Measurements from ENCODE around the gene PCDHA12.

DNA sequence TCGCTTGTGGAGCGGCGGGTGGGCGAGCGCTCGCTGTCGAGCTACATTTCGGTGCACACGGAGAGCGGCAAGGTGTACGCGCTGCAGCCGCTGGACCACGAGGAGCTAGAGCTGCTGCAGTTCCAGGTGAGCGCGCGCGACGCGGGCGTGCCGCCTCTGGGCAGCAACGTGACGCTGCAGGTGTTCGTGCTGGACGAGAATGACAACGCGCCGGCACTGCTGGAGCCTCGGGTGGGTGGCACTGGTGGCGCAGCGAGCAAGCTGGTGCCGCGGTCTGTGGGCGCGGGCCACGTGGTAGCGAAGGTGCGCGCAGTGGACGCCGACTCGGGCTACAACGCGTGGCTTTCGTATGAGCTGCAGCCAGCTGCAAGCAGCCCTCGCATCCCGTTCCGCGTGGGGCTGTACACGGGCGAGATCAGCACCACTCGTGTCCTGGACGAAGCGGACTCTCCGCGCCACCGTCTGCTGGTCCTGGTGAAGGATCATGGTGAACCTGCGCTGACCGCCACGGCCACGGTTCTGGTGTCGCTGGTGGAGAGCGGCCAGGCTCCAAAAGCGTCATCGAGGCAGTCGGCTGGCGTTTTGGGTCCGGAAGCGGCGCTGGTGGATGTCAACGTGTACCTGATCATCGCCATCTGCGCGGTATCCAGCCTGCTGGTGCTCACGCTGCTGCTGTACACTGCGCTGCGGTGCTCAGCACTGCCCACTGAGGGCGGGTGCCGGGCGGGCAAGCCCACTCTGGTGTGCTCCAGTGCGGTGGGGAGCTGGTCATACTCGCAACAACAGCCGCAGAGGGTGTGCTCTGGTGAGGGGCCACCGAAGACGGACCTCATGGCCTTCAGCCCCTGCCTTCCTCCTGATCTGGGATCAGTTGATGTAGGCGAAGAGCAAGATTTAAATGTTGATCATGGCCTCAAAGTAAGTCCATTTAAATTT, 32.0 kb upstream of the PCDHA12 start:
- no peak for TF ChIP-seq TAF1 (IDR thresholded peaks at IDR 0.05; ENCODE audit: low read depth)
- no peak for TF ChIP-seq SMC3 (conservative IDR thresholded peaks at IDR 0.05; ENCODE audit: poor library complexity)
- no peak for TF ChIP-seq EP300 (conservative IDR thresholded peaks at IDR 0.05; ENCODE audit: poor library complexity, severe bottlenecking)
- no peak for TF ChIP-seq CTCF (IDR thresholded peaks at IDR 0.05; ENCODE audit: poor library complexity, severe bottlenecking)

Data from neural cell (in vitro differentiated cells).